BE2C (cell line): ENCODE results near the gene FAM13B.
A peak's percentile ranks its signal among the peaks of the same experiment; 100 is the strongest.
"Not testable (repeated sequence)": the region's sequence is repeated elsewhere in the genome, so short reads cannot be mapped to it uniquely, and the experiment has no call there.

Experiments
- DNase-seq: peaks from one replicate; pipeline ENCODE4 v3.0.0-alpha.2; 2020
- H3K27me3 ChIP-seq: fragments of 250-450 bp; sonication (Bioruptor Pico); 2 replicates; pipeline ENCODE4 v1.5.1; 2020; ENCODE audit warnings: mild to moderate bottlenecking
- H3K36me3 ChIP-seq: fragments of 250-450 bp; sonication (Bioruptor Pico); 2 replicates; pipeline ENCODE4 v1.5.1; 2020; ENCODE audit warnings: mild to moderate bottlenecking
- H3K4me1 ChIP-seq: fragments of 250-450 bp; sonication (Bioruptor Pico); 2 replicates; pipeline ENCODE4 v1.5.1; 2020
- H3K4me3 ChIP-seq: 2 replicates; pipeline ENCODE4 v1.5.1; 2011; ENCODE audit warnings: low read depth, low read length
- H3K9me3 ChIP-seq: fragments of 250-450 bp; sonication (Bioruptor Pico); 2 replicates; pipeline ENCODE4 v1.5.1; 2020
- TF ChIP-seq, protein P1 (sequence below): IDR thresholded peaks from 2 replicates; pipeline ENCODE4 v1.5.1; 2012; ENCODE audit warnings: mild to moderate bottlenecking, low read depth, low read length

FAM13B gene

DNA sequence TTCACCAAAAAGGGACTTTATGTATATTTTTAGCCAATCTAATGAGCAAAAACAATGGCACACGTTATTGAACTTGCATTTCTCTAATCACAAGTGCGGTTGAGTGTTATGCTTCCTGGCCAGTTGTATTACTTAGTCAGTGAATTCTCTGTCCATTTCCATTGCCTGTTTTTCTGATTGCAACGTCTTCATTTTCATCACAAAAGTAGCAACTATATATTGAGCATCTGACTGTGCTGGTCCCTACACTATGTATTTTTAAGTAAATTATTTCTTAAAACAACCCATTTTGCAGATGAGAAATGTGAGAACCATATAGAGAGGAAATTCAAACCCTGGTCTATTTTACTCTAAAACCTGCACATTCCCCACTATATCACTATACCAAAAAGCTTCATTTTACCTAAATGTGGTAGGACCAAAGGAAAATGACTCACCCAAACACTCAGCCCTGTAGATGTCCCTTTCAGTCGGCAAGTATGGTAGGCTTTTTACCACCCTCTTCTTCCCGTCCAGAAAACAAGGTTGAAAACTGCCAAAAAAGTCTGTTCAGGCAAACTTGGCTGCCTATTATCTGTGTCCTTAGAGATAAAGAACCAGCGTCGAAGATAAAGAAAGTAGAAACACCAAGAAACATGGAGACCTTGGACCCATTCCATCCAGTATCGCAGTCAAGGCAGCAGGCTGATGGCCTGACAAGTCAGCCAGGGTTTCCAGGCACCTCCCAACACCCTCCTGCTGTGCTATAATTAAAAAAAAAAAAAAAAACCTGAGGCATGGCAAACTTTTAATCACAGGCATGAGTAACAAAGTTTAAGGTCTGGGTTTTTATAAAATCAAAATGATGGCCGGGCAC lies 18.8 kb upstream of the FAM13B start:
- Histone ChIP-seq H3K36me3 (no peaks in the 10 kb centered on the region), H3K27me3 (no peaks in the 10 kb centered on the region), H3K4me1 (no peaks in the 10 kb centered on the region), H3K9me3 (no peaks in the 10 kb centered on the region), H3K4me3 (no peak overlapping the region)
- DNase-seq = no peak
- TF ChIP-seq, protein P1, sequence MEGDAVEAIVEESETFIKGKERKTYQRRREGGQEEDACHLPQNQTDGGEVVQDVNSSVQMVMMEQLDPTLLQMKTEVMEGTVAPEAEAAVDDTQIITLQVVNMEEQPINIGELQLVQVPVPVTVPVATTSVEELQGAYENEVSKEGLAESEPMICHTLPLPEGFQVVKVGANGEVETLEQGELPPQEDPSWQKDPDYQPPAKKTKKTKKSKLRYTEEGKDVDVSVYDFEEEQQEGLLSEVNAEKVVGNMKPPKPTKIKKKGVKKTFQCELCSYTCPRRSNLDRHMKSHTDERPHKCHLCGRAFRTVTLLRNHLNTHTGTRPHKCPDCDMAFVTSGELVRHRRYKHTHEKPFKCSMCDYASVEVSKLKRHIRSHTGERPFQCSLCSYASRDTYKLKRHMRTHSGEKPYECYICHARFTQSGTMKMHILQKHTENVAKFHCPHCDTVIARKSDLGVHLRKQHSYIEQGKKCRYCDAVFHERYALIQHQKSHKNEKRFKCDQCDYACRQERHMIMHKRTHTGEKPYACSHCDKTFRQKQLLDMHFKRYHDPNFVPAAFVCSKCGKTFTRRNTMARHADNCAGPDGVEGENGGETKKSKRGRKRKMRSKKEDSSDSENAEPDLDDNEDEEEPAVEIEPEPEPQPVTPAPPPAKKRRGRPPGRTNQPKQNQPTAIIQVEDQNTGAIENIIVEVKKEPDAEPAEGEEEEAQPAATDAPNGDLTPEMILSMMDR = no peak

DNA sequence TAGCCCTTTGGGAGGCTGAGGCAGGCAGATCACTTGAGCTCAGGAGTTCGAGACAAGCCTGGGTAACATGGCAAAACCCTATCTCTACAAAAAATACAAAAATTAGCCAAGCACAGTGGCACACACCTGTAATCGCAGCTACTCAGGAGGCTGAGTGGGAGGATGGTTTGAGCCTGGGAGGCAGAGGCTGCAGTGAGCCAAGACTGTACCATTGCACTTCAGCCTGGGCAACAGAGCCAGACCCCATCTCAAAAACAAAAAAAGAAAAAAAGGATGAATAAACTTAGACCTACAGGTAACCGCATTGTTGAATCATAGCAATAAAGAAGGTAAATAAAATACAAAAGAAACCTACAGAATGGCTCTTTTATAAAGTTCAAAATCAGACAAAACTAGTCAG lies 12.4 kb upstream of the FAM13B start:
- not testable (repeated sequence) for H3K36me3 ChIP-seq, DNase-seq, H3K9me3 ChIP-seq, H3K4me3 ChIP-seq, H3K27me3 ChIP-seq, H3K4me1 ChIP-seq

DNA sequence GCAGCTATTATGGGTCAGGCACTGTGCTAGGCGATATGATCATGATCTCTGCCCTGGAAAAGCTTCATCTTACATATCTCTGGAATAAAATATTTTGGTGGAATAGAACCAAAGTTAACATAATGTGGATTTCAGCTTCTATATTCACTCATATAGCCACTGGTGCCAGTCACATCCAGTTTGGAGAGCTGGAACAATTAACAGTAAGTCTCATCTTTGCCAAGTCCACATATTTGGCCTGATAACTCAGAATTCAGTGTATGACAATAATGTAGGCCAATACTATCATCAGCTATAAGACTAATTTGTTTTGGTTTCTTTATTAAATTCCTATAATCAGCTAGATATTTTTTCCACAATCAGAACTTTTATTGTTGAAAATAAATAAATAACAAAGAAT lies 5.9 kb upstream of the FAM13B start:
- DNase-seq = no peak
- Histone ChIP-seq H3K4me3 (no peak overlapping the region), H3K4me1 (peaks cover 6% of the 10 kb centered on the region), H3K9me3 (no peaks in the 10 kb centered on the region), H3K36me3 (no peaks in the 10 kb centered on the region), H3K27me3 (no peaks in the 10 kb centered on the region)
- TF ChIP-seq, protein P1 = no peak

DNA sequence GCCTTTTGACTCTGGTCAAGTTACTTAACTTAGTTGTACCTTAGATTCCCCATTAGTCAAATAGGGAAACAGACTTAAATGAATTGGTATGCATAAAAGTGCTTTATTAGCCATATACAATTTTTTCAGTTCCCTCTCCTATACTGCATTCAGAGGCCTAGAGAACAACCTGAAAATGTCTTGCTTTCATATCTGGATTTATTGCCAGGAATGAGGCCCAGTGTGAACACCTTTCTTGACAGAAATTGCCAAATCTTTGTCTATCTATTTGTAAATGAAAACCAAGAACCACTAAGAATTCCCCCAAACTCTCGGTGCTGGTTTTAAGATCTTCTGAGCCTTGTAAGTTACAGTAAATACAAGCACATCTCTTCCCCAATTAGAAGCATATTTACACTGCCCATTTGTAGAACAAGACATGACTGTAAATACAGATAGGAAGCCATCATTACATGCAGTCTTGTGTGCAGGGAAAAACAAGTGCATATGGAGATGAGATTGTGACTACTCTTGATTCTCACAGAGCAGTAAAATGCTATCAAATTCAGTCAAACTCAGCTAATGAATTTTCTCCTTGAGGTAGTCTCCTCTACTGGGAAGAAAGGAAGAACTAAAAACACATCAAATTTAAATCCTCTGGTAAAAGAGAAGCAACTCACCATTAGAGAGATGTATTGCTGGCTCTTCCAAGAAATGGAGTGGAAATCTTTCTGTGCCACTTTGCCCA lies 5.2 kb upstream of the FAM13B start:
- Histone ChIP-seq H3K4me3 (no peak overlapping the region), H3K36me3 (no peaks in the 10 kb centered on the region), H3K27me3 (no peaks in the 10 kb centered on the region), H3K9me3 (no peaks in the 10 kb centered on the region), H3K4me1 (peaks cover 6% of the 10 kb centered on the region)
- TF ChIP-seq, protein P1 = no peak
- no peak for DNase-seq

DNA sequence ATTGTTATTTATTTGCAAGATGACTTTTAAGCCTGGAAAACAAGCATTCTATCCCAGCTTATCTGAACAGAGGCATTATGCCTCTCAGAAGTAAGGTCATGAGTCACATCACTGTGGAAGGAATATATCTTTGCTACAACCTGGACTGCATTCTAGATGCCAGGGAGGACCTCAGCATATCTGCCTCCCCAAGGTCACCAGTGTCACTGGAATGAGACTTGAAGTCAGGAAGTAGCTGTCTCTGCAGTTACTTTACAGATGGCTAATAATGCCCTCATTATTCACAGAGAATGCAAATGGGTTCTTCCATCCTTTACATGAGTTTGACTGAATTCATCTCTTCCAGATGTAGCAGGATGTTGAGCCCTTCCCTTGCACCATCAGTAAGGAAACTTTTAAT lies 4.4 kb upstream of the FAM13B start:
- TF ChIP-seq, protein P1 = no peak
- Histone ChIP-seq H3K9me3 (no peaks in the 10 kb centered on the region), H3K4me3 (no peak overlapping the region), H3K4me1 (peaks cover 6% of the 10 kb centered on the region), H3K27me3 (no peaks in the 10 kb centered on the region), H3K36me3 (no peaks in the 10 kb centered on the region)
- no peak for DNase-seq

DNA sequence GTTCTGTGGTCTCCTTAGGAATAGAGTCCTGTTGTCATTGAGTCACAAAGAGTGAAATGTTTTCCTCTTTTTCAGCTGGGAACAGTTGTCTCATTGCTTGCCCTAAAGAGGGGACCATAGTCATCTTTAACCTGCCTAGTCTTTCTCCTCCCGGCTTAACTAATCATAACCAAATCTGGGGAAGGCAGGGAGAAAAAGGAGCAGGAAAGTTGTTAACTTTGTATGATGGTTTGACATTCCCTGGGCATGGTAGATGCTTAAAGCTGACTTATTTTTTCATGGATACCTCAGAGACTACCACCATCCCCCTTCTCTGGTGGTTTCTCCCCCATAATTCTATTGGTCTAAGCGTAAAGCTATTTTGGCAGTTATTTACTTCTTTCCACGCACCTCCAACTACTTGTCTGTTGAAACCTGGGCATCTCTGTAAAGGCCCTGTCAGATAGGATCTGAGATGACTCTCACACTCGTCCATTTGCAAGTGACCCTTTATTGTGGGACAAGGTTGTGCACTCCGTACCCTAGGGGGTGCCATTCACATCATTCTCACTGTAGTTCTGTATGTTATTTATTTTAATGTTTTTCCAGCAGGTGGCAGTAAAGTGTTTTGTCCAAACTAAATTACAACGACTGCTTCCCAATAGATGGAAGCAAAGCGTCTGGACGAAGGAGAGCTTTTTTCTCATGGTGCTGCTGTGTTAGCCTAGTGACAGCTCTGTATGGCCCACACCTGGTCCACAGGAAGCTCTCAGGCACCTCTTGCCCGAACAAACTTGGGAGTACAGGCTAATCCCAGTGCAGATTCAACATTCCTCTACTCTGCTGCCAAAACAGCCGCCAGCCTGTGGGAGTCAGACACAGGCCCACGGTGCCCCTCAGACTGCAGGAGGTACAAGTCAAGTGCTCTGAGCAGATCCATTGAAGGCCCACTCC lies 3.0 kb upstream of the FAM13B start:
- Histone ChIP-seq H3K9me3 (no peaks in the 10 kb centered on the region), H3K27me3 (no peaks in the 10 kb centered on the region), H3K36me3 (no peaks in the 10 kb centered on the region), H3K4me3 (no peak overlapping the region), H3K4me1 (peaks cover 6% of the 10 kb centered on the region)
- TF ChIP-seq, protein P1 = peak; percentile 97
- peak; percentile 78 for DNase-seq
